GM19351 (cell line): Measurements from ENCODE around the gene EIF3I.

Experiments
- ATAC-seq: cut with Tn5 transposase; IDR thresholded peaks from one replicate; pipeline ENCODE4 v1.9.1; 2021; ENCODE audit warnings: mild to moderate bottlenecking, moderate library complexity; ENCODE audit not compliant: unreplicated experiment

Gene EIF3I

DNA sequence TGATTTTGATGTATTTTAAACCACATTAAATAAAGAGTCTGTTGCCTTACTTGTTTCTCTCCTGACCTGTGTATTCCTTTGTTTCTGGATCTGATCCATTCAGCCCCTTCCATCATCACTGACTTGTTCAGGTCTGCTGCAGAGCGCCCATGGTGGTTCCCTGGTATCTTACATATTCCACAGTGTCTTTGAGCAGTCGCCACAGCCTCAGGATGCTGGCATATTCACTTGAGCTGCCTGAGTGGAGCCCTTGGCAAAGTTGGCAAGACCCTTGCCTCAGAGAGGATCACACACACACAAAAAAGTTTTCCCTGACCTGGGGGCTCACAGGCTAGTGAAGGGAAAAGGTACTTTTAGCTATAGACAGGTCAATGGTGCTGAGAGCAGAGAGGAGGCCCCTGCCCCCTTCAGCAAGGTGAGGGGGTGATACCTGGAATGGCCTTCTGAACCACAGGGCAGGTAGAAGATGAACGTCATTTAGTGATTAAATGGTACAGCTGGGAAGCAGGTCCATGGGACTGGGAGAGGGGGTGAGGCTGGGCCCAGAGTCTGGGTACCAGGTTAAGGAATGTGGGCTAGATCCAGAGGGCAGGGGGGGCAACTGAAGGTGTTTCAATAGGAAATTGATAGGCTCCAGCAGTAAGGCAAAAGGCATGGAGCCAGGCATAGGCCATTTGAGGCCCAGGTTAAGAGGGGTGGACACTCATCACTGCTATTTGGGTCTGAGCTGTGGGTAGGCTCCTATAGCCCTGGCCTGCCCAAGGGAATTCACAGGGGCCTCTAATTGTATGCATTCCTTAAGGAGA, 23.8 kb upstream of the EIF3I start:
- no peak for ATAC-seq

DNA sequence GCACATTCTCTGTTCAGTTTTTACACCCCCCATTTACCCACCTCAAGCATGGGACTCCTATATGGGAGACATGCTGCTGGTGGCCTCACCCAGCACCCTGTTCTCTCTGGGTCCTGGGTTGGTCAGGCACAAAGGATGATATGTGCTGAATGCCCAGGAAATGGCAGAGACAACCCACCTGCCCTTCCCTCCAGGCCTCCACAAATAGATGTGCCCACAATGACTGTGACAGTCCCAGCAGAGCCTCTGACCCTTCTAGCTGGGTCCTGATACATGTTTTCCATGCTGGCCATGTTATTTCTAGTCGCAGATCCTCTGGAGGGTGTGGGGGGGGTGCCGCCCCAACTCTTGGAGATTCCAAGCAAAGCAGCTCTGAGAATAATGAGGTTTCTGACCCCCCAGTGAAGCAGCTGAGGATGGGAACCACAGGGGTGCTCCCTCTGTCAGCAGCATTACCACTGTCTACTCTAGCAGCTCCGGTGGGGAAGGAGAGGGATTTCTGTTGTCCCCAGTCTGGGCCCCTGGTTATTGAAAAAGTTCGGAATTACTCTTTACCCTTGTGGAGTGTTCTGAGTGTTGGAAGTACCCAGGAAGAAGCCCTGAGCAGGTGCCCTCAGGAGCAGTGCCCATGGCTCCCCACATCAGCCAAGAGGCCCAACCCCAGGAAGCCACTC, 23.0 kb upstream of the EIF3I start:
- ATAC-seq = no peak

DNA sequence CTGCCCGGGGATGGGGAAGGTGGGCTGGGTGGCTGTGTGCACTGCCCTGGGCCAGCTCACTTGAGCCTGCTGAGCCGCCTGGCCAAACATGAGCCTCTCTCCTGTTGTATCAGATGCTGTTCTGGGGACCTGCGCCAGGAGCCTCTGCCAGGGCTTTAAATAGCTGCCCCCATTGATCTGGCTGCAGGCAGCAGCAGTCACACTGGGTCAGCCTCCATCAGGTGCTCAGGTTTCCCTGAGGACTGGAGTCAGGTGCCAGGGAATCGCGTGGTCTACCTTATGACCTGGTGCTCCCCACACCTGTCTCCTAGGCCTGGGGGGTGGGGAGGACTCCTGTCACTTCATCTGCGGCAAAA, 22.5 kb upstream of the EIF3I start:
- ATAC-seq = no peak

DNA sequence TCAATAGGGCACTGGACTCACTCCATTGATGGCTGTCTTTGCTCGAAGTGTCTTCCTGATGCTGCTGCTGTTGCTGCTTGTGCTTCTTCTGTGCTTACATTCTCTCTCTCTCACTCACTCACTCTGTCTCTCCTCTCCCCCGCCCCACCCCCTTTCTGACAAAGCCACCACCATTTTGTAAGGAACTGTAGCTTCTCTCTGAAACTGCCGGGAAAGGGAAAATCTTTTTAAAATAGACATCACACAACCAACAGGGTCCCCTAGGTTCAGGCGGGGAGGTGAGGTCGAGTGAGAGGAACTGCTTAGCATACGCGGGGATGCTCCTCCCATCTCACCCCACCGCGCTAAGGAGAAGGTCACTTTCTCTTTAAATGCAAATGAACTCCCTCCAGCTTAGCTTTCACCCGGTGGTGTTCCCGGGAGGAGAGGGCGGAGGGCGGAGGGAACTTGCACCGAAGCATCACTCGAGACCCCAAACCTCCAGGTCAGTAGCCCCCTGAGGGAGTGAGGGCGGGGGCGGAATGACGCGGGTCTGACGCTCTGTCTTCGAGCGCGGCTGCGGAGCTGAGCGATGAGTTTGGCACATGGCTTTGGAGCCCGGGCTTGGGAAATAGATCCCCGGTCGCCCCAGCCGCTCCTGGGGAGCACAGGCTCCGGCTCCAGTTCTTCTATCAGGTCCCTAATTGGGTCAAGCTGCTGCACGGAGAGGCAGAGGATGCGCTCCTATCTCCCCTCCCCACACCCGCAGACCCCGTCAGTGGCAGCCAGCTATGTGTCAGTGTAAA, 21.8 kb upstream of the EIF3I start, which contains the start of gene CCDC28B:
Gene CCDC28B (plus strand): TSS at position 370 of the 785 bp plus-strand sequence. CDS start 1,341 bp downstream, outside the sequence.
- no peak for ATAC-seq

DNA sequence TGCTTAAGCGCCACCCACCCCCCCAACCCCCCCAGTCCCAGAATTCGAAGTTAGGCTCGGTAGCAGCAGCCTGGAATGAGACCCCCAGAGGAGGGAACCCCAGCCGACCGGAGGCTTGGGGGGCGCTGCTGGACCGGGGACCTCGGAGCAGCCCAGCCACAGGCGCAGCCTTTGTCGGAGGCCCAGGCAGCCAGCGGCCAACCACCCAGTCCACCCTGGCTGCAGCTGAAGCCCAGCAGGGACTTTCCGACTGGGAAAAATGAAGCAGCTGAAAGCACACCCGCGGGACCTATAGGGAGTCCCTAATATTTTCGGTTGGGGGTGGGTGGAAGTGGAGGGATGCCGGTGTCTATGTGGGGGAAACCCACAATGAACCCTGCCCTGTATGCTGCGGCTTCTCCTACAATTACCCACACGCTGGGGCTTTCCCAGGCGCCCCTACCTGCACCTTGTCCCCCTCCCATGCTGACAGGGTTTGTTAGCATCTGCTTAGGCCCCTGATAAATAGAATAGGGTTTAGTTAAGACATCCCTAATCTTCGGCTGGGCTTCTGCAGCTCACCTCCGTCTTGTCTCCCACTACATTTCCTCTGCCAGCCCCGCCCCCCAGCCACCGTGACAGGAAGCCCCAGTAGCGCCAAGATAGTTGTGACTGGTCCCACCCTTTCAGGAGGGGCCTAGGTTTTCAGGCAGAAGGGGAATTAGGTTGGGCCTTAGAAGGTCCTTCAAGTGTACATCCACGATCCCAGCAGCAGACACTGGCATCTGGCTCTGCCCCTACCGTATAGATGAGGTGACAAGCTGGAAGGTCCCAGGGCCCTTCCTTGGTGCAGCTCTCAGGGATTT, 21.0 kb upstream of the EIF3I start:
- ATAC-seq = peak; percentile 34

DNA sequence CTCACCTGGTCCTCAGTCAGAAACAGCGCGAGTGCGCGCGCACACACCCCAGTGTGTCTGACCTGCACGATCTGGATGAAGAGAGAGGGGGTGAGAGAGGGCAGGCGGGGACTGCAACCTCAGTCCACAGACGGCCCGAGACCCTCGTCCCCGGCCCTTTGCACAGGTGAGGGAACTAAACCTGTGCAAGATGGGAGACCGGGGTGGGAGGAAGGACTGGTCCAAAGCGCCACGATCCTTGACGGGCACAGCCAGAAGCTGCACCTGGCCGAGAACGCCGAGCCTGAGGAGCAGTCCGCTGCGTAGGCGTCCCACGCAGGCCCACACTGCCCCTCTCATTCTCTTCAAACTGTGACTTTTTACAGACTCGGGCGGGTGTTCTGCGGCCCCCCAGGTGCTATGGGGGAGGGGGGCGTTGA, 17.3 kb upstream of the EIF3I start:
- ATAC-seq = no peak

DNA sequence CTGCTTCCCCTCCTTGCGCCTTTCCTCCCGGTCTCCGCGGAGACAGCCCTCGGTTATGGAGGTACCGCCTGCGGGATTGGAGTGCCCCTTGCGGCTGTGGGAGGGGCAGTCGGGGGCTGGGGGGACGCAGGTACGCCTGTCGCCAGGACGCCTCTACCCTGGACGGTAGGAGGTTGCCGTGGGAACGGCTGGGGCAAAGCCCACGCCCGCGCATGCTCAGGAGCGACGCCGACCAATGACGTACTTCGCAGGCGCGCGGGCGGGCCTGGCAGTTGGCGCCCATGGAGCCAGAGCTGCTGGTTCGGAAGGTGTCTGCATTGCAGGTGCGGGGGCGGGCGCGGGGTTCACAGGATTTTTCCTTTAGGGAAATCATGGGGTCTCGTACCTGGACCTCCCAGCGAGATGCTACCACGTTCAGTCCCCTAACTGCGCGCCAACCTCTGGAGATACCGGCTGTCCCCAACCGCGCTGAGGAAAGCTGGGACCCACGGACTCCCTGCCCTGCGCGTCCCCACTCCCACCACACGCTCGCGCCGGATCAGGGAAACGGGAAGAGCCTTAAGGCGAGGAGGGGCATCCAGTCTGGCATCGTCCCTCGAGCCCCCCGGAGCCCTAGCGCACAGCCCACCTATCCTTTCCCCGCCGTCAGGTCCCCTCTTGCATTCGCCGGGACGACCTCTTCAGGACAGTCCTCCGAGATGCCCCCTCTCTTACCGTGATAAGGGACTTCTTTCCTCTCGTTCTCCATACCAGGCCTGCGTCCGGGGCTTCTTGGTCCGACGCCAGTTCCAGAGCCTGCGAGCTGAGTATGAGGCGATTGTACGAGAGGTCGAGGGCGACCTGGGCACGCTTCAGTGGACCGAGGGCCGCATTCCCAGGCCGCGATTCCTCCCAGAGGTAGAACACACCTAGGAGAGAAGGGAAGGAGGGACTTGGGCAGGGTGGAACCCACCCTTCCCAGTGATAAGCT, 16.5 kb upstream of the EIF3I start, which contains the start of gene IQCC:
Gene IQCC (plus strand): TSS at position 271 of the 970 bp plus-strand sequence. CDS start 11 bp downstream, at position 282.
- peak; percentile 55 for ATAC-seq

DNA sequence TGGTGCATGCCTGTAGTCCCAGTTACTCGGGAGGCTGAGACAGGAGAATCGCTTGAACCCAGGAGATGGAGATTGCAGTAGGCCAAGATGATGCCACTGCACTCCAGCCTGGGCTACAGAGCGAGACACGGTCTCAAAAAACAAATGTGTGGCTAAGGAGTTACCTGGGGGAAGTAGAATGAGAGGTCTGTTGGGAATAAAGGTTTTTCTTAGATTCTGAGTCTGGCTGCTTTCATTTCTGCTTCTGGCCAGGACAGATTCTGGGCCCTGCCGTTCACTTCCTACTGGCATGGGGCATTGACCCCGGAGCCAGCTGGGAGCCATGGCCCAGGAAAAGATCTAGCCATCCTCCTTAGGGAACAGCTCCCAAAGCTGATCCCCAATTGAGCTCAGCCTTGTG, 13.7 kb upstream of the EIF3I start:
- no peak for ATAC-seq

DNA sequence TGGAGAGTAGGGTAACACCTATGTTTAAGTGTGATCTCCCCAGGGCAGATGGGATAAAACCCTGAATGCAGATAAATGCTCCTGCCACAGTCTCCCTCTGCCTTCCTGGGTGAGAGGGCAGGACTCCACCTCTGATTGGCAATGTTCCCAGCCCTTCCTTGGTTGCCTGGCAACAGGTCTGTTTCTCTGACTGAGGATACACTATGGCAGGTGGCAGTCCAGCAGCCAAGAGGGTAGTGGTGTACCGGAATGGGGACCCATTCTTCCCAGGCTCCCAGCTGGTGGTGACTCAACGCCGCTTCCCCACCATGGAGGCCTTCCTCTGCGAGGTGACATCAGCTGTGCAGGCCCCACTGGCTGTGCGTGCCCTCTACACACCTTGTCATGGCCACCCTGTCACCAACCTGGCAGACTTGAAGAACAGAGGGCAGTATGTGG, 13.3 kb upstream of the EIF3I start, which contains the start of gene DCDC2B:
Gene DCDC2B (plus strand): TSS at position 199 of the 438 bp plus-strand sequence. CDS start 5 bp downstream, at position 204.
- ATAC-seq = no peak

DNA sequence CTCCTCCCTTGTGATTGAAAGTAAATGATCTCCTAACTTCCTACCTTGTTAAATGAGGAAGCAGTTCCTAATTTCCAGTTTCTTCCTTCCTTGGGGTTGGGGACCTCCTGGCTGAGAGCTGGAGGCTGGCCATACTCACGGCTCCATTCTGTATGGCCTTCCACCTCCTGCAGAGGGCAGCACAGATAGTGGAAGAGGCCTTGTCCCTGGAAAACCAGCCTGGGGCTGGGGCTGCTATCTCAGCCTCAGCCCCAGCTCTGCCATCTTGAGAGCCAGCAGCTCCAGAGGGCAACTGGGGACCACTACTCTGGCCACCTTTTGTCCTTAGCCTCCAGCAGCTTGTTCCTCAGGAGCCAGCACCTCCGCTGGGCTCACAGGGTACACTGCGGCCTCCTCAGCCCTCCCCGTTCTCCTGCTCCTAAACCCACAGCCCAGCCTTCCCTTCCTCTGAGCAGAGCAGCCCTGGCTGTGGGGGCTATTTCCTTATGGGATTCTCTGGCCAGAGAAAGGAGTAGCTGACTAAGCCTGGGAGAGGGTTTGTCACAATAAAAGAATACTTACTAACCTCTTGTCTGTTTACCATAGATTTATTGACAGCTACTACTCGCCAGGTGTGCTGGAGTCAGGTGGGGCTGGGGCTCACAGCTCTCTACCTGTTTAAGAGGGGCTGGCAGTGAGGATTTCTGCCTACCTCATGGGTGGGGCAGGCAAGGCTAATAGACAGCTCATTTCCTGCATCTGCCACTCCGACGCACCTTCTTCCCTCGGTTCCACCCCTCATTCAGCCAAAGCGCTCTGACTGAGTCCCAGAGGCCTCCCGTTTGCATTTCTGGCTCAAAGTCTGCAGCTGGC, 6.4 kb upstream of the EIF3I start:
- ATAC-seq = no peak

DNA sequence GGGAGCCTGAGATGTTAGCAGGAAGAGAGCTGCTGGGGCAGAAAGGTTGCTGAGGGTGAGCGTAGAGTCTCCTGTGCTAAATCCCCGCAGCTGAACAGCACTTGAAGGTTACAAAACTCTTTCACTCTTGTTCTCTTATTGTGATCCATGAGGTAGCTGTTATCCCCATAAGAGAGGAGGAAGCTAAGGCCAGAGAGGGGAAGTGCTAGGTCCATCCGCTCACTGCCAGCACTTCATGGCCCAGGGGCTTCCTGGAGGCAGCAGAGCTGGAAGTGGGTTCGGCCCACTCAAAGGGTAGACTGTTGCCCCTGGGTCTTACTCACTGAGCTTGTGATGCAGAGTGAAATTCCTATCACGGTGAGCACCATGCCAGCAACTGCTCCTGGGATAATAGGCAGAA, 5.6 kb upstream of the EIF3I start:
- no peak for ATAC-seq

DNA sequence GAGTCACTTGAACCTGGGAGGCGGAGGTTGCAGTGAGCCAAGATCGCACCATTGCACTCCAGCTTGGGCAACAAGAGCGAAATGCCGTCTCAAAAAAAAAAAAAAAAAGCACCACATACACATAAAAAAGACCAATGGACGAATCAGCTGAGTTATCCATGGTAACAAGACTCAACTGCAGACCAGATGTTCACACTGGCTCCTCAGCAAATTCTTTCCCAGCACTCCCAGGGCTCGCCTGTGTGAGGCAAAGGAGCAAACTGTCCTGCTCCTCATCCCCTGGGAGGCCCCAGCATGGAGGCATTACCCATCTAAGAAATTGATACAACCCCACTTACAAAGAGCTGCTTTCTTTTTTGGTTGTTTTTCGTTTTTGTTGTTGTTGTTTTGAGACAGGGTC, 3.2 kb upstream of the EIF3I start:
- no peak for ATAC-seq

DNA sequence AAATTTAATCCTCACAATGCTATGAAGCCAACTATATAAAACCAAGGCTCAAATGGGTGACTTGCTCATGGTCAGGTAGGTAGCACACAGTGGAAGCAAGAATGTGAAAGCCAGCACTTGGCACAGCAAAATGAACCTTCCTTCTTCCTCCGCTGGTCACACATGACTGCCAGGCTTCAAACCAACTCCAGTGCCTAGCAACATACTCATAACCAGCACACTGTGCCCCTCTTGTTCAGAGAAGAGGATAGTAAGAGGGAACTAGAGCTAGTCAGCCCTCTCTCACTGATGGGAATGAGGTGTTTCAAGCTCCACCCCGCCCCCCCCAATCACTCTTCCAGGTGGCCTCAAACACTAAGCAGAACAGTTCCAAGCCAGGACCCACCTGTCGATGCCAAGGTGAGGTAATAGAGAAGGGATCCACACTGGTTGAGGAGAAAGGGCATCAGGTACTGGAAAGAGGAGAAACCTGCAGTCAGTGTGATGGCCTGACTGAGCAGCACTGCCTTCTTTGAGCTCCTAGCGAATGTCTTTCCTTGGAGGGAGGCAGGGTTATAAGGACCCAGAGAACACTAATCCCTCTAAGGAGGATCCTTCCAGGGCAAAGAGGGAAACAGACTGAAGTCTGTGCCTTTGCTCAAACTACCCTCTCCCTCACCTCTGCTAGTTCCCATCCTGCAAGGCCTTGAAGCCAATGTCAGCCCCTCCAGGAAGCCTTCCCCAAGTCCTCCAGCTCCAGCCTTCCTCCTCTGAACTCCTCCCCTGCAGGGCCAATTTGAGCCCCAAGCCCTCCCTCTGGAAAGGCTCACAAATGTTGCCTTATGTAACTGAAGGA, 1.2 kb upstream of the EIF3I start:
- ATAC-seq = no peak

DNA sequence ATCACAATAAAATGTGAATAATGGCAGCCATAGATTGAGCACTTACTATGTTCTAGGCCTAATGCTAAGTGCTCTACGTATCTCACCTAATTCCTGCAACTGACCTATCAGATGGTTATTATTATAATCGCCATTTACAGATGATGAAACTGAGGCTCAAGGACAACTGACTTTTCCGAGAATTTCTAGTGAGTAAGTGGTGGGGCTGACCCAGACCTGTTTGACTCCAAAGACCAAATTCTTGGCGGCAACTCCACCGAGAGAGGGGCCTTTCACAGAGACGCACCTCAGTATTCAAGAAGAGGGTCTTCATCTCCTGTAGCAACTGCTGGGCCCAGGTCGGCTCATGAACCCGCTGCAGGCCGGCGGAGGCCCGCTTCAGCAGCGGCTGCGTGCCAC, 627 bp upstream of the EIF3I start:
- no peak for ATAC-seq

DNA sequence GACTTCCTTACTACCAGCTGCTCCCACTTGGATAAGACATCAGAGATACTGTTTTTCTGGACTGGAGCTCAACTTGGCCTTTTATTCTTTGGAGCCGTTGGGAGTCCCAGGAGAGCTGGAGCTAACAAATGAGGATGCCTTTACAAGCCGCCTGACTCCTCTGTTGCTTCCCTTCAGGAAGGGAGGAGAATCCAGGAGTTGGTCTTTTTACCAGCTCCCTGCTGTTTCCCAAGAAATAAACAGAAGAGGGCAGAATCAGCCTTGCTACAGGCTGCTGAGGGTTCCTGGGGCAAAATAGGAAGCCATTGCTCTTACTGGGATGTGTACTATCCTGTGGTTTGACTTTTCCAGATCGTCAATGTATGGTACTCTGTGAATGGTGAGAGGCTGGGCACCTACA, 1.5 kb downstream of the EIF3I start:
- ATAC-seq = no peak

DNA sequence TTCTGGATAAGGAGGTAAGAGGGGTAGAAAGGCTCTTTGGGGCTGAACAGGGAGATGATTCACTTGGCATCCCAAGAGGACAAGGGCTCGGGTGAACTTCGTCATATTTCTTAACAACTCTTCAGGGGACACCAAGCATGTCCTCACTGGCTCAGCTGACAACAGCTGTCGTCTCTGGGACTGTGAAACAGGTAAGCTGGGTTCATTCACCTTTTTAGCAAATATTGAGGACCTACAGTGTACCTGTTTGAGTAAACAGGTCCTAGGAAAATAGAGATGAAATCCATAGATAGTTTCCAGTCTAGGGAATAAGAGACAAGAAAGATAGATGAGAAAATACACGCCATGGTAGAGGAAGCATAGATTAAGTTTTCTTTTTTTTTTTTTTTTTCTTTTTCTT, 2.1 kb downstream of the EIF3I start:
- ATAC-seq = no peak

DNA sequence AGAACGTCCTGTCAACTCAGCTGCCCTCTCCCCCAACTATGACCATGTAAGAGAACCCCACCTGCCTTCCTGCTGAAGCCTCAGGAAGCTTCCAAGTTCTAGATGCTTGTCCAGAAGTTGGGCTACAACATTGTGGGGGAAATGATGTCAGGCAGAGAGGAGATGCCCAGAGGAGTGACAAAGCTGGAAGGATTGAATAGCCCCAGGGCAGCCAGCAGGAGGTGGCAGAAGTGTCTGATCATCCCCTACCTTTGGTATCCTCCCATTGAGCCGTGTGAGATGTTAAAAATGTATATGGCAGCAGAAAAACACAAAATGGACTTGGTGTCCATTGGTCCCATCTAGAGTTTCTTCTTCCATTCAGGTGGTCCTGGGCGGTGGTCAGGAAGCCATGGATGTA, 6.6 kb downstream of the EIF3I start:
- no peak for ATAC-seq
